Measurements from ENCODE around the gene KLC3. TPM values are rescaled to one million over a fixed set of nuclear protein-coding genes. Genes with fewer than 3 reads are reported as not detected.

Gene KLC3
- polyA plus RNA-seq, 4 donors, result 0.27 to 2.1 (median 1.3) TPM

GRCh38 chr19:45347570-45348366 is 7.2 kb downstream of the KLC3 start:
- no peak for DNase-seq (ENCODE audit: low read depth in 4 of 4, low spot score in 3 of 4)

GRCh38 chr19:45348367-45349125 is 8.0 kb downstream of the KLC3 start:
- no peak for DNase-seq (ENCODE audit: low read depth in 4 of 4, low spot score in 3 of 4)

- DNase-seq (ENCODE audit: low read depth in 4 of 4, low spot score in 3 of 4), result no peak
These were observed 8.5 kb downstream of the KLC3 start for GRCh38 chr19:45349126-45349415.

GRCh38 chr19:45349430-45349941 is 8.9 kb downstream of the KLC3 start:
- DNase-seq (ENCODE audit: low read depth in 4 of 4, low spot score in 3 of 4), result no peak

- no peak for DNase-seq (ENCODE audit: low read depth in 4 of 4, low spot score in 3 of 4)
These were observed 10.0 kb downstream of the KLC3 start for GRCh38 chr19:45350477-45351058.

GRCh38 chr19:45351401-45351952 is 10.9 kb downstream of the KLC3 start:
- DNase-seq (ENCODE audit: low read depth in 4 of 4, low spot score in 3 of 4), result no peak

- DNase-seq (ENCODE audit: low read depth in 4 of 4, low spot score in 3 of 4), result no peak
These were observed 11.5 kb downstream of the KLC3 start for GRCh38 chr19:45352062-45352461.

- no peak for DNase-seq (ENCODE audit: low read depth in 4 of 4, low spot score in 3 of 4)
These were observed 11.9 kb downstream of the KLC3 start for GRCh38 chr19:45352471-45352870.

- DNase-seq (ENCODE audit: low read depth in 4 of 4, low spot score in 3 of 4), result no peak
These were observed 12.6 kb downstream of the KLC3 start for GRCh38 chr19:45352914-45353796.

- DNase-seq (ENCODE audit: low read depth in 4 of 4, low spot score in 3 of 4), result no peak
These were observed 13.8 kb downstream of the KLC3 start for GRCh38 chr19:45354241-45354842.

GRCh38 chr19:45355402-45355801 is 14.9 kb downstream of the KLC3 start:
- DNase-seq (ENCODE audit: low read depth in 4 of 4, low spot score in 3 of 4), result no peak

GRCh38 chr19:45355910-45356309 is 15.4 kb downstream of the KLC3 start:
- DNase-seq (ENCODE audit: low read depth in 4 of 4, low spot score in 3 of 4), result no peak

- no peak for DNase-seq (ENCODE audit: low read depth in 4 of 4, low spot score in 3 of 4)
These were observed 16.4 kb downstream of the KLC3 start for GRCh38 chr19:45356760-45357444.

- DNase-seq (ENCODE audit: low read depth in 4 of 4, low spot score in 3 of 4), result no peak
These were observed 16.9 kb downstream of the KLC3 start for GRCh38 chr19:45357445-45357783.

GRCh38 chr19:45358213-45358792 is 17.8 kb downstream of the KLC3 start:
- no peak for DNase-seq (ENCODE audit: low read depth in 4 of 4, low spot score in 3 of 4)

- DNase-seq (ENCODE audit: low read depth in 4 of 4, low spot score in 3 of 4), result no peak
These were observed 21.1 kb downstream of the KLC3 start for GRCh38 chr19:45361608-45362007.

GRCh38 chr19:45362291-45362690 is 21.7 kb downstream of the KLC3 start:
- no peak for DNase-seq (ENCODE audit: low read depth in 4 of 4, low spot score in 3 of 4)

GRCh38 chr19:45363861-45364459 is 23.4 kb downstream of the KLC3 start:
- DNase-seq (ENCODE audit: low read depth in 4 of 4, low spot score in 3 of 4), result no peak

- no peak for DNase-seq (ENCODE audit: low read depth in 4 of 4, low spot score in 3 of 4)
These were observed 24.1 kb downstream of the KLC3 start for GRCh38 chr19:45364696-45365095.

Measured in left renal pelvis (tissue), 4 donors.